Stimulated activated CD8-positive, alpha-beta memory T cell treated with anti-CD3 and anti-CD28 coated beads, Interleukin-15, amount 100 ng/mL, for 24 hours (primary cell): ENCODE results near the gene TBCEL.

Experiments
- DNase-seq: peaks from one replicate; pipeline ENCODE4 v3.0.0-alpha.2; 2020; ENCODE audit warnings: low read depth

The TBCEL gene

GRCh38 chr11:121138259-121138658 is 114.4 kb downstream of the TBCEL start:
- DNase-seq, result no peak

- DNase-seq, result no peak
These were observed 116.5 kb downstream of the TBCEL start for GRCh38 chr11:121140369-121140768.
